Liver (tissue), 9 donors: ENCODE results near the gene ALDH1A1. TPM values are rescaled to one million over a fixed set of nuclear protein-coding genes. Genes with fewer than 3 reads are reported as not detected.

Experiments
- DNase-seq: peaks from one replicate; pipeline ENCODE4 v3.0.0-alpha.2; 2017; ENCODE audit warnings: low spot score
- H3K27ac ChIP-seq, 2 donors: one replicate each; pipeline ENCODE4 v1.7.0; 2013; ENCODE audit warnings: inconsistent platforms in 2 of 2, low read length in 2 of 2, control low read depth in 1 of 2, low read depth in 1 of 2, mild to moderate bottlenecking in 1 of 2
- H3K27me3 ChIP-seq, 4 donors: one replicate each; pipeline versions ENCODE4 v1.6.1 to v1.7.0; 2013; ENCODE audit warnings: low read length in 3 of 4, inconsistent platforms in 1 of 4, mild to moderate bottlenecking in 1 of 4, moderate library complexity in 1 of 4; ENCODE audit not compliant: control insufficient read depth in 4 of 4, insufficient read depth in 4 of 4
- H3K36me3 ChIP-seq, 4 donors: one replicate each; pipeline versions ENCODE4 v1.6.1 to v1.7.0; 2013; ENCODE audit warnings: low read length in 3 of 4, mild to moderate bottlenecking in 3 of 4, low read depth in 1 of 4, moderate library complexity in 1 of 4; ENCODE audit not compliant: control insufficient read depth in 4 of 4, insufficient read depth in 3 of 4
- H3K4me1 ChIP-seq, 4 donors: one replicate each; pipeline versions ENCODE4 v1.6.1 to v1.7.0; 2013; ENCODE audit warnings: low read length in 3 of 4, mild to moderate bottlenecking in 3 of 4, moderate library complexity in 1 of 4; ENCODE audit not compliant: control insufficient read depth in 4 of 4, insufficient read depth in 4 of 4
- H3K4me3 ChIP-seq, 3 donors: one replicate each; pipeline versions ENCODE4 v1.6.1 to v1.7.0; 2013; ENCODE audit warnings: low read length in 3 of 3, control low read depth in 1 of 3, low read depth in 1 of 3, mild to moderate bottlenecking in 1 of 3
- H3K9ac ChIP-seq, 2 donors: one replicate each; pipeline ENCODE4 v1.7.0; 2013; ENCODE audit warnings: low read length in 2 of 2, mild to moderate bottlenecking in 2 of 2, moderate library complexity in 2 of 2, control low read depth in 1 of 2, low read depth in 1 of 2
- H3K9me3 ChIP-seq, 4 donors: one replicate each; pipeline versions ENCODE4 v1.6.1 to v1.7.0; 2013; ENCODE audit warnings: low read length in 3 of 4; ENCODE audit not compliant: control insufficient read depth in 4 of 4
- EGR1 ChIP-seq, 2 donors: IDR thresholded peaks; 2 replicates each; pipeline ENCODE4 v1.6.1; 2016 to 2018; ENCODE audit warnings: antibody characterized with exemption in 2 of 2, low read depth in 2 of 2
- FOXA1 ChIP-seq: IDR thresholded peaks from 2 replicates; pipeline ENCODE4 v1.6.1; 2016; ENCODE audit warnings: antibody characterized with exemption
- FOXA2 ChIP-seq: IDR thresholded peaks from 2 replicates; pipeline ENCODE4 v1.6.1; 2016; ENCODE audit warnings: antibody characterized with exemption
- GABPA ChIP-seq, 2 donors: IDR thresholded peaks in 1 of 2; conservative IDR thresholded peaks in 1 of 2; 2 replicates each; pipeline ENCODE4 v1.6.1; 2016; ENCODE audit warnings: antibody characterized with exemption in 2 of 2, mild to moderate bottlenecking in 1 of 2, moderate library complexity in 1 of 2
- HNF4A ChIP-seq, 2 donors: conservative IDR thresholded peaks; 2 replicates each; pipeline ENCODE4 v1.6.1; 2016; ENCODE audit warnings: antibody characterized with exemption in 2 of 2, mild to moderate bottlenecking in 2 of 2
- HNF4G ChIP-seq: IDR thresholded peaks from 2 replicates; pipeline ENCODE4 v1.6.1; 2016; ENCODE audit warnings: antibody characterized with exemption
- JUND ChIP-seq, 2 donors: IDR thresholded peaks; 2 replicates each; pipeline ENCODE4 v1.6.1; 2016; ENCODE audit warnings: antibody characterized with exemption in 2 of 2
- NR2F2 ChIP-seq: IDR thresholded peaks from 2 replicates; pipeline ENCODE4 v1.6.1; 2016; ENCODE audit warnings: antibody characterized with exemption
- RAD21 ChIP-seq, 2 donors: IDR thresholded peaks; 2 replicates each; pipeline ENCODE4 v1.6.1; 2016; ENCODE audit warnings: antibody characterized with exemption in 2 of 2, mild to moderate bottlenecking in 2 of 2
- REST ChIP-seq: IDR thresholded peaks from 2 replicates; pipeline ENCODE4 v1.6.1; 2016; ENCODE audit warnings: antibody characterized with exemption, mild to moderate bottlenecking
- RXRA ChIP-seq, 2 donors: IDR thresholded peaks; 2 replicates each; pipeline ENCODE4 v1.6.1; 2017 to 2018; ENCODE audit warnings: antibody characterized with exemption in 2 of 2, mild to moderate bottlenecking in 1 of 2
- SP1 ChIP-seq: IDR thresholded peaks from 2 replicates; pipeline ENCODE4 v1.6.1; 2018; ENCODE audit warnings: antibody characterized with exemption, mild to moderate bottlenecking
- TAF1 ChIP-seq: conservative IDR thresholded peaks from 2 replicates; pipeline ENCODE4 v1.6.1; 2016; ENCODE audit warnings: antibody characterized with exemption, mild to moderate bottlenecking
- YY1 ChIP-seq: IDR thresholded peaks from 2 replicates; pipeline ENCODE4 v1.6.1; 2016; ENCODE audit warnings: antibody characterized with exemption, mild to moderate bottlenecking
- ZBTB33 ChIP-seq: IDR thresholded peaks from 2 replicates; pipeline ENCODE4 v1.6.1; 2016; ENCODE audit warnings: antibody characterized with exemption
- WGBS: extraction: QIAGEN DNeasy Blood & Tissue Kit; methylation state at CpG from one replicate; pipeline ENCODE4 v1.1.7; 2013; 5-methylcytosine and 5-hydroxymethylcytosine counted together
- polyA plus RNA-seq, 2 donors: library from polyadenylated mRNA; stranded (reverse) in 1 of 2; unstranded in 1 of 2; fragments of 200-250 nt in 1 of 2; fragments of >200 nt in 1 of 2; fragmentation: Nextera tagmentation in 1 of 2; extraction: Ambion mirVana in 1 of 2; gene quantifications; one replicate each; pipeline versions ENCODE4 v1.2.1 to v1.2.3, GENCODE V29; 2013 to 2015
- total RNA-seq, 2 donors: library from RNA; depleted of rRNA; stranded (reverse); fragments of >200 nt; gene quantifications; one replicate each; pipeline ENCODE4 v1.2.3, GENCODE V29; 2014
- TF ChIP-seq, protein P1 (sequence below): fragments of 150-350 bp; IDR thresholded peaks from 2 replicates; pipeline ENCODE4 v1.5.1; 2017; ENCODE audit warnings: improper control_type of control experiment, low read depth, low read length; ENCODE audit not compliant: missing input control
- TF ChIP-seq, protein P2 (sequence below): IDR thresholded peaks from 2 replicates; pipeline ENCODE4 v1.6.1; 2016; ENCODE audit warnings: antibody characterized with exemption
- donor health status: healthy.
- donor health status: healthy.
- donor health status: healthy.
- donor health status: healthy.
- donor health status: healthy.

ALDH1A1 gene
- total and polyA plus RNA-seq, 4 donors: 118 to 433 (median 193) TPM

DNA sequence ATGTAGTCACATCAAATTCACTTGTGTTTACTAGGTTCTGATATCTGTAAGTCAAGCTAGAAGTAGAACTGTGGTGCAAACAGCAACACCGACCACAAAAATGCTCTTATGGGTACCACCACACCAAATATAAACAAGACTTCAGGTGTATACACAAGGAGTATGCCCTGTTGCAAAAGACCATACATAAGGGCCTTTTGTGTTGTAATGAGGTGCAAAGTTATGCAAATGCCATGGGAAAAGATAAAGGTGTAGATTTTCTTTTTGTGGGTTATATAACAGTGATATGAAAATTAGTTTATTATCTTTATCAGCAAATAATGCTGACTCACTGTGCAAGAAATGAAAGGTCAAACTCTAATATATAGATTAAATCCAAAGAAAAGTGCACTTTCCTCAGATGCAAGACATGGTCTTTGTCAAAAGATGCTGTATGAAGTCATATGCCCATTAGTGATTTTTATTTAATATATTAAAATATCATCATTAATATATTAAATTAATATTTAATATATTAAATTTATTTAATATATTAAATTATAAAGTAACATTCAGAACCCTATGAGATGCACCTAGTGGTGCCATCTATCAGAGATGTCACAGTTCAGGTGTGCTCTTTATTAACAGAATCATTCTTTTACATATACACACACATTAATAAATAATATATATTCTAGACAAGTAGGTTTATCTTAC lies 26.7 kb upstream of the ALDH1A1 start:
- H3K9me3 ChIP-seq: no peaks in the 10 kb centered on the region
- H3K4me1 ChIP-seq: peaks cover 6 to 46% (median 28%) of the 10 kb centered on the region in 4 donors
- H3K27ac ChIP-seq: no peak overlapping the region
- TF ChIP-seq EGR1 (IDR thresholded peaks at IDR 0.05; ENCODE audit: low read depth in 2 of 2) (no peak), GABPA (IDR thresholded peaks at IDR 0.05 in 1 of 2, conservative IDR thresholded peaks at IDR 0.05 in 1 of 2) (no peak), REST (no peak), JUND (IDR thresholded peaks at IDR 0.05) (no peak), FOXA2 (no peak), FOXA1 (no peak), HNF4A (conservative IDR thresholded peaks at IDR 0.05) (no peak), HNF4G (no peak), NR2F2 (no peak), TAF1 (no peak), ZBTB33 (no peak), SP1 (no peak), RXRA (IDR thresholded peaks at IDR 0.05) (no peak), YY1 (no peak)
- TF ChIP-seq, protein P1, sequence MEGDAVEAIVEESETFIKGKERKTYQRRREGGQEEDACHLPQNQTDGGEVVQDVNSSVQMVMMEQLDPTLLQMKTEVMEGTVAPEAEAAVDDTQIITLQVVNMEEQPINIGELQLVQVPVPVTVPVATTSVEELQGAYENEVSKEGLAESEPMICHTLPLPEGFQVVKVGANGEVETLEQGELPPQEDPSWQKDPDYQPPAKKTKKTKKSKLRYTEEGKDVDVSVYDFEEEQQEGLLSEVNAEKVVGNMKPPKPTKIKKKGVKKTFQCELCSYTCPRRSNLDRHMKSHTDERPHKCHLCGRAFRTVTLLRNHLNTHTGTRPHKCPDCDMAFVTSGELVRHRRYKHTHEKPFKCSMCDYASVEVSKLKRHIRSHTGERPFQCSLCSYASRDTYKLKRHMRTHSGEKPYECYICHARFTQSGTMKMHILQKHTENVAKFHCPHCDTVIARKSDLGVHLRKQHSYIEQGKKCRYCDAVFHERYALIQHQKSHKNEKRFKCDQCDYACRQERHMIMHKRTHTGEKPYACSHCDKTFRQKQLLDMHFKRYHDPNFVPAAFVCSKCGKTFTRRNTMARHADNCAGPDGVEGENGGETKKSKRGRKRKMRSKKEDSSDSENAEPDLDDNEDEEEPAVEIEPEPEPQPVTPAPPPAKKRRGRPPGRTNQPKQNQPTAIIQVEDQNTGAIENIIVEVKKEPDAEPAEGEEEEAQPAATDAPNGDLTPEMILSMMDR: no peak
- TF ChIP-seq, protein P2, sequence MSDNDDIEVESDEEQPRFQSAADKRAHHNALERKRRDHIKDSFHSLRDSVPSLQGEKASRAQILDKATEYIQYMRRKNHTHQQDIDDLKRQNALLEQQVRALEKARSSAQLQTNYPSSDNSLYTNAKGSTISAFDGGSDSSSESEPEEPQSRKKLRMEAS: no peak
- DNase-seq: no peak
- H3K4me3 ChIP-seq: no peak overlapping the region
- H3K9ac ChIP-seq: no peak overlapping the region
- 45% methylated on average over 1 of the region's 1 CpG for WGBS
- no peaks in the 10 kb centered on the region for H3K27me3 ChIP-seq
- no peaks in the 10 kb centered on the region for H3K36me3 ChIP-seq

- H3K36me3 ChIP-seq: no peaks in the 10 kb centered on the region
- H3K27ac ChIP-seq: peak overlapping the region in 1 of 2 donors; percentile 27
- WGBS: 26% methylated on average over 1 of the region's 1 CpG
- H3K9me3 ChIP-seq: no peaks in the 10 kb centered on the region
- peaks cover 6 to 41% (median 24%) of the 10 kb centered on the region in 4 donors for H3K4me1 ChIP-seq
- no peak overlapping the region for H3K9ac ChIP-seq
- H3K27me3 ChIP-seq: no peaks in the 10 kb centered on the region
- no peak for DNase-seq
- no peak overlapping the region for H3K4me3 ChIP-seq
- TF ChIP-seq RXRA (IDR thresholded peaks at IDR 0.05) (no peak), JUND (IDR thresholded peaks at IDR 0.05) (no peak), ZBTB33 (no peak), HNF4G (no peak), FOXA2 (no peak), REST (no peak), EGR1 (IDR thresholded peaks at IDR 0.05; ENCODE audit: low read depth in 2 of 2) (no peak), RAD21 (IDR thresholded peaks at IDR 0.05) (no peak), HNF4A (conservative IDR thresholded peaks at IDR 0.05) (no peak), FOXA1 (no peak), NR2F2 (no peak)
- TF ChIP-seq, protein P2: no peak
These were observed 25.9 kb upstream of the ALDH1A1 start for GRCh38 chr9:72978744-72979143.
